ENCODE results near the gene TRMT44. TPM values are rescaled to one million over a fixed set of nuclear protein-coding genes. Genes with fewer than 3 reads are reported as not detected.

TRMT44 gene
- total RNA-seq, 1 donor: 21.7 TPM

- H2AFZ ChIP-seq (ENCODE audit: low read length): no peak overlapping the region
- H3K79me2 ChIP-seq (ENCODE audit: insufficient read depth, low read length): peaks cover 47% of the 10 kb centered on the region
- no peak overlapping the region for H3K4me3 ChIP-seq (ENCODE audit: insufficient read depth, low read length)
- H3K36me3 ChIP-seq (ENCODE audit: insufficient read depth, low read length): no peaks in the 10 kb centered on the region
- no peaks in the 10 kb centered on the region for H3K27me3 ChIP-seq (ENCODE audit: insufficient read depth, low read length)
- H3K27ac ChIP-seq (ENCODE audit: low read depth, low read length): no peak overlapping the region
- TF ChIP-seq CTCF (IDR thresholded peaks at IDR 0.05; ENCODE audit: extremely low read depth, low read depth, low read length): no peak
- no peaks in the 10 kb centered on the region for H3K9me3 ChIP-seq (ENCODE audit: low read depth, low read length)
- DNase-seq (ENCODE audit: insufficient read length, low spot score, missing footprints): no peak
- H3K4me1 ChIP-seq (ENCODE audit: insufficient read depth, low read length): peaks cover 10% of the 10 kb centered on the region
- no peak overlapping the region for H3K4me2 ChIP-seq (ENCODE audit: insufficient read depth, low read length)
- peaks cover 28% of the 10 kb centered on the region for H4K20me1 ChIP-seq (ENCODE audit: insufficient read depth, low read length)
Measured at GRCh38 chr4:8422786-8423185, 17.8 kb upstream of the TRMT44 start.

- peaks cover 38% of the 10 kb centered on the region for H3K79me2 ChIP-seq (ENCODE audit: insufficient read depth, low read length)
- H4K20me1 ChIP-seq (ENCODE audit: insufficient read depth, low read length): peaks cover 10% of the 10 kb centered on the region
- TF ChIP-seq CTCF (IDR thresholded peaks at IDR 0.05; ENCODE audit: extremely low read depth, low read depth, low read length): no peak
- H2AFZ ChIP-seq (ENCODE audit: low read length): no peak overlapping the region
- peak overlapping the region; percentile 93 for H3K4me2 ChIP-seq (ENCODE audit: insufficient read depth, low read length)
- no peaks in the 10 kb centered on the region for H3K36me3 ChIP-seq (ENCODE audit: insufficient read depth, low read length)
- no peak for DNase-seq (ENCODE audit: insufficient read length, low spot score, missing footprints)
- H3K27ac ChIP-seq (ENCODE audit: low read depth, low read length): peak overlapping the region; percentile 42
- H3K4me1 ChIP-seq (ENCODE audit: insufficient read depth, low read length): peaks cover 9% of the 10 kb centered on the region
- H3K27me3 ChIP-seq (ENCODE audit: insufficient read depth, low read length): no peaks in the 10 kb centered on the region
- H3K4me3 ChIP-seq (ENCODE audit: insufficient read depth, low read length): peak overlapping the region; percentile 85
- no peaks in the 10 kb centered on the region for H3K9me3 ChIP-seq (ENCODE audit: low read depth, low read length)
Measured at GRCh38 chr4:8427262-8427661, 13.3 kb upstream of the TRMT44 start.

- Histone ChIP-seq H3K36me3 (ENCODE audit: insufficient read depth, low read length) (no peaks in the 10 kb centered on the region), H3K27ac (ENCODE audit: low read depth, low read length) (peak overlapping the region; percentile 42), H3K4me1 (ENCODE audit: insufficient read depth, low read length) (peaks cover 9% of the 10 kb centered on the region), H3K79me2 (ENCODE audit: insufficient read depth, low read length) (peaks cover 37% of the 10 kb centered on the region), H2AFZ (ENCODE audit: low read length) (peak overlapping the region; percentile 80), H3K9me3 (ENCODE audit: low read depth, low read length) (no peaks in the 10 kb centered on the region), H3K4me2 (ENCODE audit: insufficient read depth, low read length) (peak overlapping the region; percentile 93), H3K4me3 (ENCODE audit: insufficient read depth, low read length) (peak overlapping the region; percentile 85), H3K27me3 (ENCODE audit: insufficient read depth, low read length) (no peaks in the 10 kb centered on the region), H4K20me1 (ENCODE audit: insufficient read depth, low read length) (peaks cover 9% of the 10 kb centered on the region)
- no peak for TF ChIP-seq CTCF (IDR thresholded peaks at IDR 0.05; ENCODE audit: extremely low read depth, low read depth, low read length)
- DNase-seq (ENCODE audit: insufficient read length, low spot score, missing footprints): peak; percentile 91
Measured at GRCh38 chr4:8427761-8428287, 12.8 kb upstream of the TRMT44 start.

GRCh38 chr4:8428288-8429097, 12.1 kb upstream of the TRMT44 start:
- peak overlapping the region; percentile 42 for H3K27ac ChIP-seq (ENCODE audit: low read depth, low read length)
- peak overlapping the region; percentile 91 for H2AFZ ChIP-seq (ENCODE audit: low read length)
- peaks cover 9% of the 10 kb centered on the region for H3K4me1 ChIP-seq (ENCODE audit: insufficient read depth, low read length)
- H3K9me3 ChIP-seq (ENCODE audit: low read depth, low read length): no peaks in the 10 kb centered on the region
- peaks cover 6% of the 10 kb centered on the region for H4K20me1 ChIP-seq (ENCODE audit: insufficient read depth, low read length)
- peak; percentile 61 for TF ChIP-seq CTCF (IDR thresholded peaks at IDR 0.05; ENCODE audit: extremely low read depth, low read depth, low read length)
- H3K36me3 ChIP-seq (ENCODE audit: insufficient read depth, low read length): no peaks in the 10 kb centered on the region
- no peaks in the 10 kb centered on the region for H3K27me3 ChIP-seq (ENCODE audit: insufficient read depth, low read length)
- peak; percentile 96 for DNase-seq (ENCODE audit: insufficient read length, low spot score, missing footprints)
- peaks cover 35% of the 10 kb centered on the region for H3K79me2 ChIP-seq (ENCODE audit: insufficient read depth, low read length)
- peak overlapping the region; percentile 85 for H3K4me3 ChIP-seq (ENCODE audit: insufficient read depth, low read length)
- peak overlapping the region; percentile 93 for H3K4me2 ChIP-seq (ENCODE audit: insufficient read depth, low read length)
